Measurements from ENCODE around the gene ULK2. TPM values are rescaled to one million over a fixed set of nuclear protein-coding genes. Genes with fewer than 3 reads are reported as not detected.
"Not testable (repeated sequence)": the region's sequence is repeated elsewhere in the genome, so short reads cannot be mapped to it uniquely, and the experiment has no call there.

The ULK2 gene
- total and polyA plus RNA-seq, 3 experiments from 2014 or later: 4.6 to 6.9 (median 5.8) TPM

DNA sequence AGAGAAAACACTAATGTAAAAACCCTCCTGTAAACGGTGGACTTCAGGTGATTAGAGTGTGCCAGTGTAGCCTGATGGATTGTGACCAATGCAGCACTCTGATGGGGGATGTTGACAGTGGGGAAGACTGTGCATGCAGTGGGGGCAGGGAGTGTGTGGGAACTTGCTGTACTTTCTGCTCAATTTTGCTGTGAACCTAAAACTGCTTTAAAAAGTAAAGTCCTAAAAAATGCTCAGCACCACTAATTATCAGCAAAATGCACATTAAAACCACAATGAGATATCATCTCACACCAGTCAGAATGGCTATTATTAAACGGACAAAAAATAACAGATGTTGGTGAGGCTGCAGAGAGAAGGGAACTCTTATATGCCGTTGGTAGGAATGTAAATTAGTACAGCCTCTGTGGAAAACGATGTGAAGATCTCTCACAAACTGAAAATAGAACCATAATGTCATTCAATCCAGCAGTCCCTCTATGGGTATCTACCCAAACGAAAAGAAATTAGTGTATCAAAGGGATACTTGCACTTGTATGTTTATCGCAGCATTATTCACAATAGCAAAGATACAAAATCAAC lies 9.7 kb upstream of the ULK2 start:
- Histone ChIP-seq H3K4me3 (ENCODE audit: low read length) (peak overlapping the region; percentile 36), H3K27me3 (ENCODE audit: insufficient read depth, low read length, poor library complexity, severe bottlenecking) (no peaks in the 10 kb centered on the region), H3K36me3 (ENCODE audit: insufficient read depth, low read length) (no peaks in the 10 kb centered on the region), H3K27ac (ENCODE audit: low read depth, low read length) (no peak overlapping the region), H3K4me1 (ENCODE audit: insufficient read depth, low read length) (peaks cover 38% of the 10 kb centered on the region), H3K9me3 (ENCODE audit: low read length) (no peaks in the 10 kb centered on the region)
- Mint-ChIP-seq H3K4me3 (peak overlapping the region in 6 of 7 donors; percentile 19 to 71 (median 60)), H3K27ac (peak overlapping the region in 7 of 8 donors; percentile 12 to 87 (median 83)), H3K27me3 (no peaks in the 10 kb centered on the region), H3K4me1 (peaks cover 30 to 40% (median 34%) of the 10 kb centered on the region in 3 donors), H3K36me3 (no peaks in the 10 kb centered on the region), H3K9me3 (no peaks in the 10 kb centered on the region)
- ChIA-PET POLR2A (no interaction called here), CTCF (interaction anchor here (1.6 kb wide), 1 partner anchor 9 kb away, joined by 8 read pairs; the partner anchor contains the start of gene ULK2)
- no peak for DNase-seq

DNA sequence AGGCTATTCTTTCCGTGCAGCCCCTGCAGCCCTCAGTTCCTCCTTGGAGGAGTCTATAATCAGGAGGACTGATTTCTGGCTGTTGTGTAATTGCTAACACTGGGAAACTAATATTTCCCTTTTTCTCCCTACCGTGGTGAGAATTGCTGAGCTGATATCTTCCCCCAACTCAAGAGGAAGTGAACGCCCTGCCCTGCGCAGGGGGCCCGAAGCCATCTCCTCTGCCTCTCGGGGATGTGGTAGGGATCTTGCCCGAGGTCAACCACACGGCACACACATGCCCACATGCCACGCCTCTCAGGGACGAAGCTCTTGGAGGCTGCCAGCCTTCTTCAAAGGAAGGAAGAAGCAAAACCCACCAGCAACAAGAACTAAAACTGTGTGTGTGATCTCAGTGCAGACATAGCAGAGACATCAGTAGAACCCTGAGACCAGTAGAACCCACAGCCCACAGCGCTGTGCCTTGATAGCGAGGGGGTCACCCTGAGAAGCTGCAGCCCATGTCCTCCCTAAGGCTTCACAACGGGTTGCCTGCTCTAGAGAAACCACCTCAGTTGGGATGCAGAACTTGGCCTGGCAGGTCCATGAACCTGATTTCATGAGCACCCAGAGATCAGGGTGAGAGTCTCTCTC lies 8.9 kb upstream of the ULK2 start:
- peak; percentile 4 to 80 (median 58) for DNase-seq
- CTCF ChIA-PET: interaction anchor here (1.6 kb wide), 1 partner anchor 9 kb away, joined by 8 read pairs; the partner anchor contains the start of gene ULK2

DNA sequence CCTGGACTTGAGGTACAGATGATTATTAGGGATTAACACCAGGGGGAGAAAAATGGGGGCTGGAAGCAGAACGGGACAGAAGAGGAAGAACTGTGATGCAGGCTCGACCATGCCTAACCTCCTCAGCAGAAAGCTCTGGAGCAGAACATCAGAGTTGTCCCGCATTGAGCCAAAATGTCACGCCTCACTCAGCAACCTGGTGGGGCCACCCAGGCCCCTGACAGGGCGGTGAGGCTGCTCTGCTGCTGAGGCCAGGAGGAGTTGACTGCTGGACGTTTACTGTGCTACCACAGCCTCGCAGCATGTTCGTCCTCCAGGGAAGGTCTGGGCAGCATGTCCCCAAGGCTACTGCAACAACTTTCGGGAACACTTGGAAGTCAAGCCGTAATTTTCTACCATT lies 6.5 kb upstream of the ULK2 start:
- ChIA-PET POLR2A (no interaction called here), CTCF (no interaction called here)
- Mint-ChIP-seq H3K4me3 (no peak overlapping the region), H3K36me3 (no peaks in the 10 kb centered on the region), H3K27ac (peak overlapping the region in 2 of 8 donors; percentile 63 to 79), H3K9me3 (no peaks in the 10 kb centered on the region), H3K27me3 (no peaks in the 10 kb centered on the region), H3K4me1 (peaks cover 29 to 40% (median 34%) of the 10 kb centered on the region in 3 donors)
- Histone ChIP-seq H3K27ac (ENCODE audit: low read depth, low read length) (no peak overlapping the region), H3K4me3 (ENCODE audit: low read length) (no peak overlapping the region), H3K27me3 (ENCODE audit: insufficient read depth, low read length, poor library complexity, severe bottlenecking) (no peaks in the 10 kb centered on the region), H3K9me3 (ENCODE audit: low read length) (no peaks in the 10 kb centered on the region), H3K4me1 (ENCODE audit: insufficient read depth, low read length) (peaks cover 44% of the 10 kb centered on the region), H3K36me3 (ENCODE audit: insufficient read depth, low read length) (no peaks in the 10 kb centered on the region)
- no peak for DNase-seq

More for the DNA sequence above, 8.9 kb upstream of the ULK2 start:
- Histone ChIP-seq H3K27me3 (ENCODE audit: insufficient read depth, low read length, poor library complexity, severe bottlenecking) (no peaks in the 10 kb centered on the region), H3K4me1 (ENCODE audit: insufficient read depth, low read length) (peaks cover 38% of the 10 kb centered on the region), H3K36me3 (ENCODE audit: insufficient read depth, low read length) (no peaks in the 10 kb centered on the region), H3K4me3 (ENCODE audit: low read length) (peak overlapping the region; percentile 36), H3K27ac (ENCODE audit: low read depth, low read length) (no peak overlapping the region), H3K9me3 (ENCODE audit: low read length) (no peaks in the 10 kb centered on the region)
- peaks cover 30 to 40% (median 34%) of the 10 kb centered on the region in 3 donors for H3K4me1 Mint-ChIP-seq
- peak overlapping the region; percentile 1 to 81 (median 70) for H3K4me3 Mint-ChIP-seq
- H3K27ac Mint-ChIP-seq: peak overlapping the region; percentile 57 to 94 (median 86)
- no peaks in the 10 kb centered on the region for H3K36me3 Mint-ChIP-seq
- H3K27me3 Mint-ChIP-seq: no peaks in the 10 kb centered on the region
- POLR2A ChIA-PET: no interaction called here
- no peaks in the 10 kb centered on the region for H3K9me3 Mint-ChIP-seq

DNA sequence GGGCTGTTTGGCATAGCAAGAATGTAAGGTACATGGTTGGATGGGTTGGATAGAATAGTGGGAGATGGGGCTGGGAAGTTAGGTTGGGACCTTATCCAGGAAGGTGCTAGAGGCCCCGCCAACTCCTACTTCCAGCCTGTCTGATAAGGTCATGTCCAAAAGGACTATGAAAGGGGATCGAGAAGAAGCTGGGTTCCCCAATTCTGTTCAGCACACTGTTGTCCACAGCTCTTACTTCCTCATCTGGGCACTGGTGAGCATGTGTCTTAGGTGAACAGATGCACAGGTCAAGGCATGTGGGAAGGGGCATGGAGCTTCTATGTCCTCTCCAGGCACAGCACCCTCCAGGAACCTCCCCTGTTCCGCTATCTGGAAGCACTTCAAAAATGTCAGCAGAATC lies 5.6 kb upstream of the ULK2 start:
- H3K27me3 Mint-ChIP-seq: no peaks in the 10 kb centered on the region
- Histone ChIP-seq H3K4me1 (ENCODE audit: insufficient read depth, low read length) (peaks cover 44% of the 10 kb centered on the region), H3K27ac (ENCODE audit: low read depth, low read length) (no peak overlapping the region), H3K36me3 (ENCODE audit: insufficient read depth, low read length) (no peaks in the 10 kb centered on the region), H3K4me3 (ENCODE audit: low read length) (no peak overlapping the region), H3K27me3 (ENCODE audit: insufficient read depth, low read length, poor library complexity, severe bottlenecking) (no peaks in the 10 kb centered on the region), H3K9me3 (ENCODE audit: low read length) (no peaks in the 10 kb centered on the region)
- ChIA-PET POLR2A (no interaction called here), CTCF (no interaction called here)
- no peak overlapping the region for H3K4me3 Mint-ChIP-seq
- H3K27ac Mint-ChIP-seq: peak overlapping the region in 3 of 8 donors; percentile 1 to 51 (median 19)
- DNase-seq: no peak
- no peaks in the 10 kb centered on the region for H3K36me3 Mint-ChIP-seq
- H3K4me1 Mint-ChIP-seq: peaks cover 24 to 39% (median 28%) of the 10 kb centered on the region in 3 donors
- no peaks in the 10 kb centered on the region for H3K9me3 Mint-ChIP-seq

DNA sequence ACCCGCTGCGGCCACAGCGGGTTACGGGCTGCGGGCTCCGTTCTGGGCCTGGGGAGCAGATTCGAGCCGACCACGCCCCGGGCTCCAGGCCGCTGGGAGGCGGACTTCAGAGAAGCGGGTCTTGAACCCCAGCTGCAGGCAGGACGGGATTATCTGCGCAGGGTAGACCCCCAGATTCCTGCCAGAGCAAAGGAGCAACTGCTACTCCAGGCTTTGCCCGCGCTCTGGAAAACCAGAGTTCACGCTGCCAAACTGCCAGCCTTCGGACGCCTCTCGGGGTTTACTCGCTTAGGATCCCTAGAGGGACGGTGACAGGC lies 301 bp upstream of the ULK2 start:
- Mint-ChIP-seq H3K4me1 (peaks cover 7 to 20% (median 16%) of the 10 kb centered on the region in 3 donors), H3K27ac (no peak overlapping the region)
- POLR2A ChIA-PET: interaction anchor here (1.8 kb wide), 1 partner anchor 109 kb away, joined by 6 read pairs; the partner anchor contains the start of gene AKAP10

DNA sequence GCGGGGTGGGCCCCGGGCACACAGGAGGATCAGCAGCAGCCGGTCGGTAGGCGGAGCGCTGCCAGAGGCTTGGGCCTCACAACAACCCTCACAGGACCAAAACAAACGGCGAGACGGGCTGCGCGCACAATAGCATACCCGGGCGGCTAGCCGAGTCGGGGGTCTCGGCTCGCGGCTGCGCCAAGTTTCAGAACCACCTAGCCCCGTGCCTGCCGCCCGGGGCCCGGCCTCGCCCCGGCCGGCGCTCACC lies 732 bp downstream of the ULK2 start:
- POLR2A ChIA-PET: interaction anchor here (1.8 kb wide), 1 partner anchor 110 kb away, joined by 6 read pairs; the partner anchor contains the start of gene AKAP10
- Histone ChIP-seq H3K4me1 (ENCODE audit: insufficient read depth, low read length) (peaks cover 20% of the 10 kb centered on the region), H3K9me3 (ENCODE audit: low read length) (no peaks in the 10 kb centered on the region), H3K4me3 (ENCODE audit: low read length) (peak overlapping the region; percentile 67), H3K27ac (ENCODE audit: low read depth, low read length) (peak overlapping the region; percentile 43), H3K36me3 (ENCODE audit: insufficient read depth, low read length) (no peaks in the 10 kb centered on the region), H3K27me3 (ENCODE audit: insufficient read depth, low read length, poor library complexity, severe bottlenecking) (no peaks in the 10 kb centered on the region)
- peaks cover 7 to 20% (median 16%) of the 10 kb centered on the region in 3 donors for H3K4me1 Mint-ChIP-seq
- DNase-seq: peak in 4 of 5 donors; percentile 14 to 66 (median 30)
- H3K27ac Mint-ChIP-seq: peak overlapping the region; percentile 17 to 74 (median 62)
- no peaks in the 10 kb centered on the region for H3K27me3 Mint-ChIP-seq
- peak overlapping the region; percentile 72 to 91 (median 82) for H3K4me3 Mint-ChIP-seq
- peaks cover 0 to 7% (median 0%) of the 10 kb centered on the region in 3 donors for H3K36me3 Mint-ChIP-seq
- CTCF ChIA-PET: interaction anchor here (1.8 kb wide), 1 partner anchor 10 kb away, joined by 8 read pairs; no protein-coding TSS in a partner anchor
- no peaks in the 10 kb centered on the region for H3K9me3 Mint-ChIP-seq

More for the DNA sequence above, 301 bp upstream of the ULK2 start:
- H3K27ac ChIP-seq (ENCODE audit: low read depth, low read length): no peak overlapping the region
- Mint-ChIP-seq H3K36me3 (peaks cover 0 to 4% (median 0%) of the 10 kb centered on the region in 3 donors), H3K4me3 (peak overlapping the region; percentile 67 to 88 (median 77)), H3K27me3 (no peaks in the 10 kb centered on the region), H3K9me3 (no peaks in the 10 kb centered on the region)
- no peak for DNase-seq
- no peaks in the 10 kb centered on the region for H3K27me3 ChIP-seq (ENCODE audit: insufficient read depth, low read length, poor library complexity, severe bottlenecking)
- no peaks in the 10 kb centered on the region for H3K36me3 ChIP-seq (ENCODE audit: insufficient read depth, low read length)
- H3K9me3 ChIP-seq (ENCODE audit: low read length): no peaks in the 10 kb centered on the region
- CTCF ChIA-PET: interaction anchor here (1.0 to 1.8 kb wide), 4 partner anchors 9 to 42 kb away, joined by 3 to 8 read pairs (median 4); no protein-coding TSS in a partner anchor
- no peak overlapping the region for H3K4me3 ChIP-seq (ENCODE audit: low read length)
- H3K4me1 ChIP-seq (ENCODE audit: insufficient read depth, low read length): peaks cover 20% of the 10 kb centered on the region

DNA sequence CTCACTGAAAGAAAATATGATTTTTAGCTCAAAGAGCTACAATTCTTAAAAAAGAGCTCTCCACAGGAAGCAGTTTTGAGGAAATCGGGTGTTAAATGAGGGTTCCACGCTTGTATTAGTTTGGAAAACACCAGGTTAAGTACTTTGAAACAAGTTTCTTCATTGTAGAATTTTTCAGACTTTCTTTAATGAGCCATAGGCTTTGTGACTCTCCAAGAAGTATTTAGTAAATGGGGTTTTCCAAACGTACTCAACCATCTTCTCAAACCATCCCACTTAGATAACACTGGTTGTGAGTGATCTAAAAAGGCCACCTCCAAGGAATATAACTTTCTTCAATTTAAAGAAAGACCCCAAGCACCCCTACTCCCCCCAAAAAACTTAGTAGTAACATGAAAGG lies 2.7 kb downstream of the ULK2 start:
- H3K9me3 Mint-ChIP-seq: no peaks in the 10 kb centered on the region
- H3K4me3 Mint-ChIP-seq: peak overlapping the region in 2 of 7 donors; percentile 58 to 69
- H3K27me3 Mint-ChIP-seq: no peaks in the 10 kb centered on the region
- peaks cover 7 to 20% (median 16%) of the 10 kb centered on the region in 3 donors for H3K4me1 Mint-ChIP-seq
- H3K9me3 ChIP-seq (ENCODE audit: low read length): no peaks in the 10 kb centered on the region
- no peak overlapping the region for H3K4me3 ChIP-seq (ENCODE audit: low read length)
- peaks cover 0 to 11% (median 0%) of the 10 kb centered on the region in 3 donors for H3K36me3 Mint-ChIP-seq
- no peaks in the 10 kb centered on the region for H3K36me3 ChIP-seq (ENCODE audit: insufficient read depth, low read length)
- no peaks in the 10 kb centered on the region for H3K27me3 ChIP-seq (ENCODE audit: insufficient read depth, low read length, poor library complexity, severe bottlenecking)
- no peak for DNase-seq
- ChIA-PET CTCF (interaction anchor here (1.4 kb wide), 1 partner anchor 128 kb away, joined by 3 read pairs; no protein-coding TSS in a partner anchor), POLR2A (no interaction called here)
- H3K27ac Mint-ChIP-seq: no peak overlapping the region
- H3K27ac ChIP-seq (ENCODE audit: low read depth, low read length): no peak overlapping the region
- peaks cover 14% of the 10 kb centered on the region for H3K4me1 ChIP-seq (ENCODE audit: insufficient read depth, low read length)

DNA sequence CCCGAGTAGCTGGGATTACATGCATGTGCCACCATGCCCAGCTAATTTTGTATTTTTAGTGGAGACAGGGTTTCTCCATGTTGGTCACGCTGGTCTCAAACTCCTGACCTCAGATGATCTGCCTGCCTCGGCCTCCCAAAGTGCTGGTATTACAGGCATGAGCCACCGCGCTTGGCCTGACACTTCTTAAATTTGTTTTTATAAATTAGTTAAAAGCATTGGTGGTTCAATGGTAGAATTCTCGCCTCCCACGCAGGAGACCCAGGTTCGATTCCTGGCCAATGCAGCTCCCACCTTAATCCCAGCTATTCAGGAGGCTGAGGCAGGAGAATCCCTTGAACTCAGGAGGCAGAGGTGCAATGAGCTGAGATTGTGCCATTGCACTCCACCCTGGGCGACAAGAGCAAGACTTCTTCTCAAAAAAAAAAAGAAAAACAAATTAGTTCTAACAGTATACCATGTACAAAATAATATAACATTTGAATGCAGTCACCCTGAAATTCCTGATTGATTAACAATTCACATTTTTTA lies 7.0 kb downstream of the ULK2 start:
- H3K27ac ChIP-seq (ENCODE audit: low read depth, low read length); H3K9me3 ChIP-seq (ENCODE audit: low read length); POLR2A ChIA-PET; H3K36me3 ChIP-seq (ENCODE audit: insufficient read depth, low read length); H3K9me3 Mint-ChIP-seq; H3K4me1 ChIP-seq (ENCODE audit: insufficient read depth, low read length); DNase-seq; H3K4me3 ChIP-seq (ENCODE audit: low read length); CTCF ChIA-PET; H3K27ac Mint-ChIP-seq; H3K4me1 Mint-ChIP-seq; H3K4me3 Mint-ChIP-seq; H3K27me3 Mint-ChIP-seq; H3K27me3 ChIP-seq (ENCODE audit: insufficient read depth, low read length, poor library complexity, severe bottlenecking): not testable (repeated sequence)
- H3K36me3 Mint-ChIP-seq: peaks cover under 1 to 21% (median 3%) of the 10 kb centered on the region in 3 donors
